Measurements from ENCODE around the gene TFPT. TPM values are rescaled to one million over a fixed set of nuclear protein-coding genes. Genes with fewer than 3 reads are reported as not detected.

The TFPT gene
- total RNA-seq, 1 donor from 2014 or later: 58.5 TPM

- no peak for DNase-seq (ENCODE audit: extremely low read depth, low read depth, low spot score)
Observed at GRCh38 chr19:54149021-54149812, 33.8 kb upstream of the TFPT start.

GRCh38 chr19:54148158-54148557, 32.7 kb upstream of the TFPT start:
- DNase-seq (ENCODE audit: extremely low read depth, low read depth, low spot score): no peak

- DNase-seq (ENCODE audit: extremely low read depth, low read depth, low spot score): no peak
Observed at GRCh38 chr19:54147676-54148075, 32.2 kb upstream of the TFPT start.

GRCh38 chr19:54145541-54146158, 30.2 kb upstream of the TFPT start:
- no peak for DNase-seq (ENCODE audit: extremely low read depth, low read depth, low spot score)

- no peak for DNase-seq (ENCODE audit: extremely low read depth, low read depth, low spot score)
Observed at GRCh38 chr19:54142166-54142780, 26.8 kb upstream of the TFPT start.

GRCh38 chr19:54141356-54141755, 25.9 kb upstream of the TFPT start:
- no peak for DNase-seq (ENCODE audit: extremely low read depth, low read depth, low spot score)

GRCh38 chr19:54138489-54139256, 23.2 kb upstream of the TFPT start:
- no peak for DNase-seq (ENCODE audit: extremely low read depth, low read depth, low spot score)

GRCh38 chr19:54137699-54138488, 22.4 kb upstream of the TFPT start, which contains the start of gene CNOT3:
CNOT3 (plus strand) TSS chr19:54137762; CDS start chr19:54142979, 5,217 bp downstream.
- no peak for DNase-seq (ENCODE audit: extremely low read depth, low read depth, low spot score)

GRCh38 chr19:54136864-54137698, 21.6 kb upstream of the TFPT start:
- peak; percentile 100 for DNase-seq (ENCODE audit: extremely low read depth, low read depth, low spot score)

- no peak for DNase-seq (ENCODE audit: extremely low read depth, low read depth, low spot score)
Observed at GRCh38 chr19:54136086-54136863, 20.8 kb upstream of the TFPT start.

GRCh38 chr19:54133957-54134590, 18.6 kb upstream of the TFPT start:
- DNase-seq (ENCODE audit: extremely low read depth, low read depth, low spot score): no peak

- DNase-seq (ENCODE audit: extremely low read depth, low read depth, low spot score): no peak
Observed at GRCh38 chr19:54133312-54133956, 18.0 kb upstream of the TFPT start.

- DNase-seq (ENCODE audit: extremely low read depth, low read depth, low spot score): no peak
Observed at GRCh38 chr19:54129617-54129996, 14.2 kb upstream of the TFPT start.

- DNase-seq (ENCODE audit: extremely low read depth, low read depth, low spot score): no peak
Observed at GRCh38 chr19:54128796-54129616, 13.5 kb upstream of the TFPT start.

GRCh38 chr19:54128441-54128725, 12.9 kb upstream of the TFPT start:
- no peak for DNase-seq (ENCODE audit: extremely low read depth, low read depth, low spot score)

GRCh38 chr19:54127688-54128440, 12.4 kb upstream of the TFPT start:
- DNase-seq (ENCODE audit: extremely low read depth, low read depth, low spot score): no peak
